Activated effector memory CD4-positive, alpha-beta T cell treated with anti-CD3 and anti-CD28 coated beads, Interleukin-2, amount 50 U/mL, for 16 hours (primary cell): Measurements from ENCODE around the gene VAV3.
"Not testable (repeated sequence)": the region's sequence is repeated elsewhere in the genome, so short reads cannot be mapped to it uniquely, and the experiment has no call there.

Source experiments
- DNase-seq: peaks from one replicate; pipeline ENCODE4 v3.0.0-alpha.2; 2020

Gene VAV3, protein sequence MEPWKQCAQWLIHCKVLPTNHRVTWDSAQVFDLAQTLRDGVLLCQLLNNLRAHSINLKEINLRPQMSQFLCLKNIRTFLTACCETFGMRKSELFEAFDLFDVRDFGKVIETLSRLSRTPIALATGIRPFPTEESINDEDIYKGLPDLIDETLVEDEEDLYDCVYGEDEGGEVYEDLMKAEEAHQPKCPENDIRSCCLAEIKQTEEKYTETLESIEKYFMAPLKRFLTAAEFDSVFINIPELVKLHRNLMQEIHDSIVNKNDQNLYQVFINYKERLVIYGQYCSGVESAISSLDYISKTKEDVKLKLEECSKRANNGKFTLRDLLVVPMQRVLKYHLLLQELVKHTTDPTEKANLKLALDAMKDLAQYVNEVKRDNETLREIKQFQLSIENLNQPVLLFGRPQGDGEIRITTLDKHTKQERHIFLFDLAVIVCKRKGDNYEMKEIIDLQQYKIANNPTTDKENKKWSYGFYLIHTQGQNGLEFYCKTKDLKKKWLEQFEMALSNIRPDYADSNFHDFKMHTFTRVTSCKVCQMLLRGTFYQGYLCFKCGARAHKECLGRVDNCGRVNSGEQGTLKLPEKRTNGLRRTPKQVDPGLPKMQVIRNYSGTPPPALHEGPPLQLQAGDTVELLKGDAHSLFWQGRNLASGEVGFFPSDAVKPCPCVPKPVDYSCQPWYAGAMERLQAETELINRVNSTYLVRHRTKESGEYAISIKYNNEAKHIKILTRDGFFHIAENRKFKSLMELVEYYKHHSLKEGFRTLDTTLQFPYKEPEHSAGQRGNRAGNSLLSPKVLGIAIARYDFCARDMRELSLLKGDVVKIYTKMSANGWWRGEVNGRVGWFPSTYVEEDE

DNA sequence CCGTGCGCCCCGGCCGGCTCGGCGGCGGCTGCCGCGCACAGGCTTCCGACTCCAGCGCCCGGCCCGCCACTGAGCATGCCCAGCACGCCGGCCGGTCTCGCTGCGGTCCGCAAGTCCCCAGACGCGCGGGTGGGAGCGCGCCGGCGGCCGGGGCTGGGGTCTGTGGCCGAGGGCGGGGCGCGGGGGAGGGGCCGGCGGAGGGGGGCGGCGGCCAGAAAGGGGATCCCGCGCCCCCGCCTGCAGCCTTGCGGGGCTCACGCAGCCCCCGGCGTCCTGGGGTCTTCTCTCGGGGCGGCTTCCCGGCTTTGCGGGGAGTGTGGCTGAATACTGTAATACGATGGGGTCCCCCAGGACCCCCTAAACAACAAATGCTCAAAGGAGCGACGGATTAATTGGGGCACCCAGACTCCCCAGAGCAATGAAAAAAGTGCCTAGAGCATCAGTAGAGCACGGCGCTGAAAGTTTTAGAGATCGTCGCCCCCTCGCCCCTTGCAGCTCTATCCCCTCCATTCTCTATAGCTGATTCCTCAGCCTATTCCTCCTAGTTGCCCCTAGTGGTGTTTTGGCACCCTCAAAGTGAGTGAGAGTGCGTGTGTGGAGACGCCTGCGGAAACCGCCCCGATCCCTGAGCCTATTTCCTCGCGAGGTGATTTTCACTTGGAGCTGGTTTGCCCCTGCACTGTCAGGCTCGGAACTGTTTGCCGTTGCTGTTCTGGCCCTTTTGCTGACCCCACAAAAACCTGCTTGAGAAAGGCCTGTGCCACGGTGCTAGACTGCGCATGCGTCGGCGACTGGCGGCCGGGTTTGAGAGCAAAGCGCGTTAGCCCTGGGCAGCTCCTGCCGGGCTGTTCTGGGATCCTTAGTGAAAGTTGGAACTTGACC is at the start of gene VAV3:
Gene VAV3, minus strand, starts transcription at position 71 of the 882 bp plus-strand sequence. CDS start 311 bp downstream, outside the sequence.
- DNase-seq = peak; percentile 78

DNA sequence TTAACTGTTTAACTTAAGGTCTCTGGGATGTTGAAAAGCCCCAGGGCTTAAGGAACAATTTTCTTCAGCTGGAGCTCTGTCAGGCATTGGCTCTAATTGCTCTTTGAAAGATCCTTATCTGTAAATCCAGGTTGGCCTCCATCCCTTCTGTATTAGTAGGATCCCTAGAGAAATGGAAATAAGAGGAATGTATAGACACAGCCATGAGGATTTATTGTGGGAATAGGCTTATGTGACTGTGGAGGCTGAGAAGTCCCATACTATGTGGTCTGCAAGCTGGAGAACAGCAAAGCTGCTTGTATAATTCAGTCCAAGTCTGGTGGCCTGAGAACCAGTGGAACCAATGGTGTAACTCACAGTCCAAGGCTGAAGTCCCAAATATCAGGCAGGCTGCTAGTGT is 47.6 kb upstream of the VAV3 start:
- no peak for DNase-seq

DNA sequence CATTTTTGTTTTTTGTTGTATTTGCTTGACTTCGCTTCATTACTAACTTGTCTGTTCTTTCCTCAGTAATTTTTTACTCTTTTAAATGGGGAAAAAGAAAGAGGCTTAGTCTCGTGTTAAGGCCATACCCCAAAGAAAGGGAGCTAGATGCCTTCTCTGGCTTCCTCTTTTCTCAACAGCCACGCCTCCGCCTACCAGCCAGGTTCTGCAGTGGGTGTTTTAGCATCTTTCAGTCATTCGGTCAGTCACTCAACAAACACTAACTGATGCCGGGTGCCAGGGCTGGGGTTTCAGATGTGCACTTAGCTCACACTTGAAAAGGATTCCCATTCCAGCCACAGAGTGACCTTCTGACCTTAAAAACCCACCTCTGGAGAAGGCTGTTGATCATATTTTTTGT is 46.3 kb upstream of the VAV3 start:
- DNase-seq = no peak

DNA sequence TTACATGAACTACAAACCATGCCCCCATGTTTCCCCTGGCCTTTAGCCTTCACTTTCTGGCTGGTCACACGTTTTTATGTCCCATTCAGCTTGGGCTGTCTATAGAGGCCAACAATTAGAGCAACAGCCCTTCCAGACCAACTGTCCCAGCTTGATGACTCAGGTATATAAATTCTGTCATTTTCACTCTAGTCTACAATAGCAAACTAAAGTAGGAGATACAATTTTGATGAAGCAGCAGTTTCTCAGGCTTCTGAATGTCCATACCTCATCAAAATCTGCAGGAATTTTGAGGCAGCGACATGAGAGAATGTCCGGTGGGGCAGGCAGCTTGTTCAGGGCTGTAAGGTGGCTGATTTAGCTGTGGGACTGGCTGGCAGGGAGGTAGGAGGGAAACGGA is 45.6 kb upstream of the VAV3 start:
- no peak for DNase-seq

DNA sequence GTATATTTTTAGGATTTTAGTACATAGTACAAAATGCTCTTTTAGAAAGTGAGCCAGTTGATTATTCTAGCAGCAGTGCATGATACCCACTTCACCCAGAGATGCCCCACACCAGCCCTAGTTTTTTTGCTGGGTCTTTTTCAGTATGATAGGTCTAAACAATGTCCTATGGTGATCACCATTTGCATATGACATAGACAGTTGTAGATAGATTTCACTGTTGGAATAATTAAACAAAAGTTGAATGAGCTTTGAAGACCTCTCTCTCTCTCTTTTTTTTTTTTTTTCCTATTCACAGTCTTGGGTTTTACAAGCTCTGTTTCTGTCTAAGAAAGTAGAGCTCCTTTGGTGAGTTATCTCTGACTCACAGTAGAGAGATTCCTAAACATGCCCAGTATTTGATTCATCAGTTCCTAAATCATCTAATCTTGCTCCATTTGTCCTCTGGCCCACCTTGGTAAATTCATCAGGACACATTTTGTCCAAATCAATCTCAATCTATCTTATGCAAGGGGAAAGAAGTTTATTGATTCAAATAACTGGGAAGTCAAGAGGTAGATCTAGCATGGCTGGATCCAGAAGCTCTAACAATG is 44.7 kb upstream of the VAV3 start:
- DNase-seq = no peak

DNA sequence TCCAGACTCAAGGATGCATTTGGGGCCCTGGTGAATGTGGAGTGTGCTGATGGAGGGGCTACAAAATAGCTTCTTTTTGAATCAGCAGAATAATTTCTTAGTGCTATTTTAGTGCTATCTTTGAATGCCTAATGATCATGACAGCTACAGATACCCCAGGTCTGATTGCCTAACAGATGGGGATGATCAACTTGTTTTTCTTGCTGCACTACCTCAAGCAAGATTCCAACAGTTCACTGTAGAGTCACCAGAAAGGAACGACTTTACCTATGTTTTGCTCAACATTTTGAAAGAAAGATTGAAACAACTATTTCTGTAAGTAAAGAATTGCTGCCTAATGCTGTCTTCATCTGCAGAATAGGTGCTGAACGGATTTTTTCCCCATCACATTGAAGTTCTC is 42.6 kb upstream of the VAV3 start:
- no peak for DNase-seq

DNA sequence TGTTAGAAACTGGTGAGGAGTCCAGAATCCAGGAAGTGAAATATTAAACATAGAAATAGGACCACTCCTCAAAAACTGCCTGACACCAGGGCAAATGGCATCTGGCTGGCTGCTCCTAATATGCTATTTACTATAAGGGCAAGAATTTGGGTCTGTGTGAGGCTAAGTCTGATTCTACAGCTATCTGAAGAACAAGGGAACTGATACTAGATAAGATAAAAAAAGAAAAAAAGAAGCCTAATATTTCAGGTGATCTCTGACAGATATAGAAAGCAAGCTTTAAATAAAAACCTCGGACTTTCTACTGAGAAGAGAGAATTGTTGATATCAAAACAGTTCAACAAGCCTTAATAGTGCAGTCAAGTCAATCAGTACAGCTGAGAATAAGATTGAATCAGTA is 42.1 kb upstream of the VAV3 start:
- no peak for DNase-seq

DNA sequence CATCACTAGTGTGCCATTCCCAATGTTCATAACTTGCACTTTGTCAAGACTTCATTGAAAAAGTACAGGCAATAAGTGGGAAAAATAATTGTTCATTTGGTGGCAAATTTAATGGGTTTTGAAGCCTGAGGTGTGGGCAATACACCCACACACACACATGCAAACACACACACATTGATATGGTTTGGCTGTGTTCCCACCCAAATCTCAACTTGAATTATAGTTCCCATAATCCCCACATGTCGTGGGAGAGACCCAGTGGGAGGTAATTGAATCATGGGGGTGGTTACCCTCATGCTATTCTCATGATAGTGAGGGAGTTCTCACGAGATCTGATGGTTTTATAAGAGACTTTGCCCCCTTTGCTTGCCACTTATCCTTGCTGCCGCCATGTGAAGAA is 39.9 kb upstream of the VAV3 start:
- DNase-seq = not testable (repeated sequence)

DNA sequence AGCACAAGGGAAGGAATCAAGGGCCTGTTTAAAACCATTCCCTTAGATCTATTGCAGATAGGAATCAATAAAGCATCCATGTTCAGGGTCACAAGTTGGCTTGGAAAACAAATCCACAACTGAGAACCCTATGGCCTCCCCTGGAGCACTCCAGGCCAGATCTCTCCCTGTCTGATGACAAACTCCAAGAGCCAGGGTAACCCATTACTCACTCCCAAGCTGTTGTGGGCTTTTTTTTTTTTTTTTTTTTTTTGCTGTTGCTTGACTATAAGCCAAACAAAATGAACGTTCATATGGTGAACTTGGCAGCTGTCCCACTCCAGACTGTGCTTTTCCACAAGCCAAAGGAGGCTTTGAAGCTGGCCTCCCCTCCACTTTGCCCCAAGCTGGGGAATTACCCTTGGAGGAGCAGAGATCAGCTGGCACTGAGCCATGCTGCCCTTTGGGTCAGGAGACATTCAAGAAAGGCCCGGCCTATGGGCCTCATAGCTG is 35.7 kb upstream of the VAV3 start:
- no peak for DNase-seq

DNA sequence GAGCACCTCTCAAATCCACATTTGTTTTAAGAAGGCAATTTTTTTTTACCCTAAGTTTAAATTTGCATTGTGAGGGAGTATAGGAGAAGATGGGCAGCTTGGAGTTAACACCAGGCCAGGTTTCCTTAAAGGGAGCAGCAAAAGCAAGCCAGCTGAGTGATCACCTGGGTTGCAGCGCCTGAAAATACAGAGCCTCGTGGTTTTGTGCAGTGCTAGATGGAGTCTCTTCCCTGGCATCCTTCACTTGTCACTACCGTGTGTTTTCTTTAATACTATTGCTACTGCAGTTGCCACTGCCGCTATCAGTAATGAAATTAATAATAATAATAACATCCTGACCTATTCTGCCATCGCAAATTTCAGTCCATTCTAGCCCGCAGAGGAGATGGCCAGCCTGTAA is 35.2 kb upstream of the VAV3 start:
- DNase-seq = no peak

DNA sequence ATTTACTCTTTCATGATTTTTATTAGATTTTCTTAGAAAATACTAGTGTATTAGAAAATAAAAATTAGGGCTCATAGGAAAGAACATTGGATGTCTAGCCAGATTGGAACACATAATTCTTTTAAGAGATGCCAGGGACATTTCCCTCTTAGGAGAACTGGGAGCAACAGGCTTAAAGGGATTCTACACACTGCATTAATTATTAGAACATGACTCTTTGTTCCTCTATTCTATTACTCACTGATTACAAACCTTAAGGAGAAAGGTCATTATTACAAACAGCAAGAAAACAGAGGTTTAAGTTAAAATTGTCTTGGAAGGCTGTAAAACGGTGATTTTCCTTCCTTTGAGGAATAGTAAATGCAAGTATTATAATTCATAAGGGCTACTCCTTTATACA is 32.9 kb upstream of the VAV3 start:
- DNase-seq = no peak

DNA sequence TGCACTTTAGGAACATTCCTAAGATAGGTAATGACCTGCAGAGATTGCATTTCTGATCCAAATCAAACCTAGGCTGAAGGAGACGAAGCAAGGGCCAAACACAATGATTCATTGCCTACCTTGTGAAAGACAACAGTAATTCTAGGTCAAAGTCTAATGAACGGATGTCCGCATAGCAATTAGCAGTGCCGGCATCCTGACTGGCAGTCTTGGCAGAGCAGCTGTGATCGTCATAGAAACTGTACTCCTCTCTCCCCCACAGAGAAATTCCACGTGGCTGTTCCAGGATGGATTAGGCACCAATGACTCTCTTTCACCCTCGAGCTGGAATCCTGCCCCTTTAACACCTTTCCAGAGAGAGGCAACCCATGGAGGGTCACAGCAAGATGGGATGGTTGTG is 28.9 kb upstream of the VAV3 start:
- DNase-seq = no peak

DNA sequence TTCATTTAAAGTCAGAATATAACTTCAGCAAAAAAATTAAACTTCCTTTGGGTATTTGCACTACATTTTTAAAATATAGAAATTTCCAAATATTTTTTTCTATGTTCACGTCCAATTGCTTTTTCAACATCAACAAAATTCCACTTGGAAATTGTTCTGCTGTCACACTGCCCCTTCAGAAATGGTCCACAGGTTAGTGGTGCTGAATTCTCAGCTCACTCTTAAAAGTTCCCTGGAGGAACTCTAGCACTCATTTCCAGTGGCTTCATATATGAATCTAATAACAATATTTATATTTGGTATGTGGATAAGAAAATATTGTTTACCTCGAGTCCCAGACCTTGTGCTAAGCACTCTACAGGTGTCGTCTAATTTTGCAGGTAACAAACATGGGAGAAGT is 27.4 kb upstream of the VAV3 start:
- DNase-seq = no peak

DNA sequence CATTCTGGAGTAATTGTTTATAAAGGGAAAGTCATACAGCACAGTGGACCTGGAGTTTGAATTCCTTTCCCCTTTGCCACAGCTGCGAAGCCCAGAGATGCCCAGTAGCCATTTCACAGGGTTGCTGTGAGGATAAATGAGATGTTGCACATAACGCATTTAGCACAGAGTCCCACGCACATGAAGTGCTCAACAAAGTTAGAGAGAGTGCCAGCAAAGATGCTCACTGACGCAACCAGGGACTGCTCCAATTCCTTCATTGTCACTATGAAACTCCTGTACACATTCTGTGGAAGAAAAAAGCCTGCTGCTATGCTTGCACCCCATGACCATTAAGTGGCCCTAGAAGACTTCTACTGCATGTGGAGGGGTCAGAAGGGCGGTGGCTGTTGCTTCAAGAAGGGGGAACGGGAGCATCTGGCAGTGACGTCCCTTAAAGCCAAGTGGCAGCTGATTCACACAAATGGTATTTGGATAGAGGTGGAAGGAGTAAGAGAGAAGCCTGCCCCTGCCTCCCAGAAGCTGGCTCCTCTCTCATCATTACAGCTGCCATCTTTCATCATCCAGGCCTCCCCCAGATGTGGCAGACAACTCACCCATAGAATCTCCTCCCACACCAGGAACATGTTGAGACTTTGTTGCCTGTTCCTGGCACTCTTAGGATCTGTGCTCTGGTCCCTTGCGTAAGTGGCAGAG is 26.5 kb upstream of the VAV3 start:
- DNase-seq = no peak

DNA sequence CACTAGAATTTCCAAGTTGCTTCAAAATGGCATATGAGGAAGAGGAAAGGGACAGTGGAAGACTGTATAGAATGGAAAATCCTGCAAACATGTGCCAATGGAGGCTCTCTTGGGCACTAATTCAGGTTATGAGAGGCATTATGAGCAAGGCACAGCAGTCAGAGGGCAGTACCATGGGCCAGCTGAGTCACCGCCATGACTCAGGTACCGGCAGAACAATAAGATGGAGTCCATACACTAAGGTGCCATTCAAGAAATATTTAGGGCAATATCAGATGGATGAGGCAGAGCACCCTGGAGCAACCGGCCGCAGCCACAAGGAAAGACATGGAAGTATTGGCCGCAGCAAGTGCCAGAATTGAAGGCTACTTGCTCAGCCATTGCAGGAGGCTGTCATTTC is 25.6 kb upstream of the VAV3 start:
- DNase-seq = no peak

DNA sequence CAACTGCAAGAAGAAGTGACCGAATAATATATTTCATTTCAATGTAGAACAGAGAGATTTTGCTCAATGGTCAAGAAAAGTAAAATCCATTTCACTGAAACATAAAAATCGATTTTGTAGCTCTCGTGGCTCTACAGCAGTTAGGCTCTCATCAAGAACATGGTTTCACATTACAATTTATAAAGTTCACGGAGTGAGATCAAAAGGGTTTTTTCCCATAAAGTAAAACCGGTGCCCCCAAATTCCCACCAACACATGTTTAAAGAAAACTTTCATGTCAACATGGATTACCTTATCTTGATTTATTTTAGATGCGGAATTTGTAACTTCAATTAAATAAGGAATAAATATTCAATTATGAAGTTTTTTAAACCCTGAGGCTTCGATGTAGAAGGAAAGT is 16.3 kb upstream of the VAV3 start:
- DNase-seq = no peak

DNA sequence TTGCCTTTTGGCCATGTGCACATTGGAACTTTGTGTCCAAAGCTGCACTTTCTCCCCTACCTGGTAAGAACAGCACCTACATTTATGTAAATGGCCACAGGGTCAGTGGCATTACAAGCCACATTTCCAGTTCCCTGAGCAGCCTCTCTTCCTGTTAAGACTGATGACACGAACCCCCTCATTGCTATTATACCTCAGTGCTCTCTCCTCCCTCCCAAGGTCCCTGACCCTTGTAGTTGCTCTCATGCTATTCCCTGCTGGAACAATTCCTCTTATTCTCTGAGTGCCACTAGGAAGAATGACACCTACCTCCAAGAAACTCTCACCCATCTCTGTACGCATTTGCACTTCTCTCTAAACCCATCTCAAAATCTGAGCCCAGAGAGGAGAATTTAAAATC is 14.9 kb upstream of the VAV3 start:
- DNase-seq = no peak

DNA sequence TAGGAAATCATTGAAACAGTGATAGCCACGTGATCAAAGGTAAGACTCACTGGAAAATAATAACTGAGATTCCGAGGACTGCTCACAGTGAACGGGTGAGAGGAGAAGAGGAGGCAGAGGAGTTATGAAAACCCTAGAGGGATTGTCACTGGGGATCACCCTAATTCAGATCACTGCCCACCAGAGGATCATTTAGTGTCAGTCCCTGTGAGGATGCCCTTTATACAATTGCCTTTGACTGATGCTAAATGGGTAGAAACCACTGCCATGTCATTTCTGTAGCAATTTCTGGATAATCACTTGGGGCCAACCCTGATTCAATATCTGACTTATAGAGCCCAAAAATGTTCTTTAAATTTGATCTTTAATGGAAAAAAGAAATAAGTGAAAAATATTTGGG is 14.1 kb upstream of the VAV3 start:
- DNase-seq = no peak

DNA sequence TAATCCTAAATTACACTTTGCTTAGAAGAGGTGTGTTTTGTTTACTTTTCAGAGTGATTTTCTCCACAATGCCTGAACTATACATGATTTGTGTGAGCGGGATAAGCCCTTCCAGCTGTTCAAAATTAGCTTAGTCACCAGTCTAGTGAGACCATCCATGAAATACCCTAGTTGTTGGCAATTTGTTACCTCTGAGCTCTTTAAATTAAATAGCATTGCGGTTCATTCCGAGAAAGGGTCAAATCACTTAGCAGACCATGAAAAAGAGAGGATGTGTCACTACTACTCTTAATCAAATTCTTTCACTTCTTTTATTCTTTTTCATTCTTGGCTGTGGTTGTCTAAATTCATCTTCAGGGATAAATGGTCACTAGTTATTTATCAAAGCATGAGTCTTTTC is 11.9 kb upstream of the VAV3 start:
- DNase-seq = no peak

DNA sequence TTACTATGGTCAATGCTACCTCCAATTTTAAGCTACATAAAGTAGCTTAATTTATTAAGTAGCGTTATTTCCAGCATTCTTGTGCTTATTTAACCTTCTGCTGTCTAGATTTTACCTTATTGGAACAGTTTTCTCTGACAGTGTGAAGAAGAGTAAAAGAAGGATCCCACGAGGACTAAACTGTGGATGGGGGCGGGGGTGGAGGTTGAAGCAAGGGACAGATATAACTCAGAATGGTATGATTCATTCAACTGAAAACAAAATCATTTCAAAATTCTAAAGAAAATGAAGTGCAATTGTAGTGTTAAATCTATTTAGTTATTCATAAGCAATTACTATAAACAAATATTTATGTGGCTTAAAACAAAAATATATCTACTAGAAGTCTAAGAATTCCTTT is 11.5 kb upstream of the VAV3 start:
- no peak for DNase-seq

DNA sequence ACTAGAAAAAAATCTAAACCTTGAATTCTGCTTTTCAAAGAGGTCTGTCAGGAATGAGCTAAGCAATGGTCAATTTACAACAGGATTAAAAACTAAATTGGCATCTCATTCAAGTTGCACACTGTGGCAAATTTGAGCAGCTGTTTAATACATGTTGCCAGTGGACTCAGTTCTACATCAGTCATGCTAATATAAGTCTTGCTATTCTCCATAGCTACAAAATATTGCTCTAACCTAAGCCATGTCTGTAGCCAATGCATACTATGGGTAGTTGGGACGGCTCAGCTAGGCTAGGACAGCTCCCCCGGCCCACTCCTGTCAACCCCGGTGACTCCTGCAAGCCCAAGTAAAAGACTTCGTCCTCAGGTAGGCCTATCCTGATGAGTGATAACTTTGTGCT is 10.9 kb upstream of the VAV3 start:
- DNase-seq = no peak

DNA sequence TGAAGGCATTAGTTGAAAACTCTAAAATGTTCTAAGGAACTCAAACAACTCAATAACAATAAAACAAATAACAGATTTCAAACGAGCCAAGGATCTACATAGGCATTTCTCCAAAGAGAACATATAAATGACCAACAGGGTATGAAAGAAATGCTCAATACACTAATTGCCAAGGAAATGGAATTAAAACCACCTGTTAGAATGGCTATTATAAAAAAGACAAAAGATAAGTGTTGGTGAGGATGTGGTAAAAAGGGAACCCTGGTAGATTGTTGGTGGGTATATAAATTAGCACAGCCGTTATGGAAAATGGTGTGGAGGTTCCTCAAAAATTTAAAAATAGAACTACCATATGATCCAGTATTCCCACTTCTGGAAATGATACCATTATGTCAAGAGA is 9.1 kb upstream of the VAV3 start:
- no peak for DNase-seq
